Dermis microvascular lymphatic vessel endothelial cell (primary cell): ENCODE results near the gene PRTFDC1. TPM values are rescaled to one million over a fixed set of nuclear protein-coding genes. Genes with fewer than 3 reads are reported as not detected.

Source experiments
- DNase-seq, 2 donors: peaks; one replicate each; pipeline versions ENCODE4 v3.0.0 to v3.0.0-alpha.2; 2010; ENCODE audit warnings: low read depth in 2 of 2
- total RNA-seq: library from RNA; depleted of rRNA; stranded (reverse); fragments of >200 nt; gene quantifications from 2 replicates; pipeline ENCODE4 v1.2.1, GENCODE V29; 2014

The PRTFDC1 gene
- total RNA-seq, 1 donor from 2014 or later, result 7.7 TPM

DNA sequence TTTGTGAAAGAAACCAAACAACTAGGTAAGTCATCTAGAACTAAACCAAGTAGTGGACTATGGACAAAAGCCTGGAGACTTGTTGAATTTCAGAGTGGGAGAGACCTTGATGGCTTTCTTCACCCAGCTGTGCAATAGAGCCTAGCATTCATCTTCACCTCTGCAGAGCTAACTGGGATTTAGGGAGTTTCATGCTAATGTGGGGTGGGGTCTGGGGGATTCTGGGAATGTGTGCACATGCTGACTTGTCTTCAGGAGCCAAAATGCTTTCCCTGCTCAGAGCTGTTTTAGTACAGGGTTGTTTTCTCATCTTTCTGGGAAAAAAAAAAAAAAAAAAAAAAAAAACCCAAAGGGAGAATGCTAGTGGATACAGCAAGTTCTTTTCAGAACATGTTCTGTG is 147.4 kb downstream of the PRTFDC1 start:
- no peak for DNase-seq

DNA sequence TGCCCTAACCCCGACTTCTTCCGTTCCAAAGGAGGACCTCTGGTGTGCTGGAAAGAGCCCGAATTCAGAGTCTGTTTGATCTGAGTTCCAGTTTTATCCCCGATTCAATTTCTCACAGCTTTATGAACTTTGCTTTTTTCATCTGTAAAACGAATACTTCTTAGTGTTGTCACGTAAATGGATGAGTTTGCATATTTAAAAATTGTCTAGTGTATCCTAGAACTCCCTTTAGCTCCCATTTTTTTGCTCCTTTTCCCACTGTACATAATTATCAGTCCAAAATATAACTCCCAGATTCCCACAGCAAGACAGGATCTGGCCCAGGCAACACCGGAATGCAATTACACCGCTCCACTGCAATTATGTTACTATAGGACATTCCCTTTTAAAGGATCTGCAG is 148.0 kb downstream of the PRTFDC1 start:
- no peak for DNase-seq

DNA sequence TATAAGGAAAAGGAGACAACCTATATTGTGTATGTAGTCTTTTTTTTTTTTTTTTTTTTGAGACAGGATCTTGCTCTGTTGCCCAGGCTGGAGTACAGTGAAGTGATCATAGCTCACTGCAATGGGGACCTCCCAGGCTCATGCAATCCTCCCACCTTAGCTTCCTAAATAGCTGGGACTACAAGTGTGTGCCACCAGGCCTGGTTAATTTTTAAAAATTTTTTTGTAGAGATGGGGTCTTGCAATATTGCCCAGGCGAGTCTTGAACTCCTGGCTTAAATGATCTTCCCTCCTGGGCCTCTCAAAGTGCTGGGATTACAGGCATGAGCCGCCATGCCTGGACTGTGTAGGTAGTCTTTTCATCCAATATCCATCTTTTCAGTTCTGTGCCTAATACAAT is 150.0 kb downstream of the PRTFDC1 start:
- DNase-seq, result no peak

DNA sequence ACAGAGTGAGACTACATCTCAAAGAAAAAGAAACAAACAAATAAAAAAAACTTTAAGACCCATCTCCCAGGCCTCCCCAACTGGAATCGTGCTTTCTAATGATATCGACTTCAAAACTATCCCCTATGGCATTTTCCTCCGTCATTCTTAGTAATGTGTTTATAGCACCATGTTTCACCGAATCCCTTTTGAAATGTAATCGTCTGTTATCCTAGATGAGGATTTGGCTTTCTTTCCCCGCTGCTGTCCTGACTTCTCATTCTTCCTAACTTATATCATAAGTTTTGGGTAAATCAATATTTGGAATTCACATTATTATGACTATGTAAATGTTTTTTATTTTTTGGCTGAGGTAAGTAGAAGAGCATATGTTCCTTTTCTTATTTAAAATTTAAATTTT is 151.5 kb downstream of the PRTFDC1 start:
- DNase-seq, result no peak

Other genes with a start within 250 kb of the PRTFDC1 start
- 67.1 and 122 TPM in 2 replicates for gene ARHGAP21, start 228.7 kb downstream of the PRTFDC1 start, total RNA-seq
- 0.38 and 0.51 TPM in 2 replicates for gene ENKUR, start 63.6 kb upstream of the PRTFDC1 start, total RNA-seq
- gene THNSL1, start 64.0 kb upstream of the PRTFDC1 start, total RNA-seq, result 1.9 and 2.8 TPM in 2 replicates
- gene GPR158, start 222.4 kb upstream of the PRTFDC1 start, total RNA-seq, result under 0.01 TPM in 1 of 2 replicates, not detected in the other